ENCODE measurements around the gene MOAP1. TPM values are rescaled to one million over a fixed set of nuclear protein-coding genes. Genes with fewer than 3 reads are reported as not detected.

MOAP1 gene
- total RNA-seq, 1 experiment from 2014 or later, result 18.1 TPM

DNA sequence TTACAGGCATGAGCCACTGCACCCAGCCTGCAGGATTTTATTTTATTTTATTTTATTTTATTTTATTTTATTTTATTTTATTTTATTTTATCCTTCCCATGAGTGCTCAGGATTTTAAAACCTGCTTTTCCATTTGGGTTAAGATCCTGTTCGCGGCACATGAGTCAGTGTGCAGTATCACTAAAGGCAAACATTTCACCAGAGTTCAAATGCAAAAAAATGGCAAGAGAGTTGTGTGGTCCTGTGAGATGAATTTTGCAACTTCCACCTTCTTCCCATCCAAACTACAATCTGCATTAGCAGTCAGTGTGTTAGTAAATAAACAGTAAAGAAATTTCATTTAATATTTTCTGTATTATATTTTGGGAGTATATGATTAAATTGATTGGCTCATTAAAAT lies 29.0 kb downstream of the MOAP1 start:
- Mint-ChIP-seq H3K27me3 (ENCODE audit: low read depth) (no peaks in the 10 kb centered on the region), H3K4me3 (no peak overlapping the region), H3K36me3 (no peaks in the 10 kb centered on the region), H3K4me1 (peaks cover 4% of the 10 kb centered on the region), H3K27ac (no peak overlapping the region), H3K9me3 (no peaks in the 10 kb centered on the region)
- DNase-seq (ENCODE audit: low spot score) (no peak), ATAC-seq (no peak)
- peak; percentile 71 for TF ChIP-seq HMGA2 (CRISPR knock-in tag; IDR thresholded peaks at IDR 0.05)
- no peak for TF ChIP-seq ZNF317 (CRISPR knock-in tag; IDR thresholded peaks at IDR 0.05; ENCODE audit: borderline replicate concordance, low read depth)
- TF ChIP-seq, protein P1, sequence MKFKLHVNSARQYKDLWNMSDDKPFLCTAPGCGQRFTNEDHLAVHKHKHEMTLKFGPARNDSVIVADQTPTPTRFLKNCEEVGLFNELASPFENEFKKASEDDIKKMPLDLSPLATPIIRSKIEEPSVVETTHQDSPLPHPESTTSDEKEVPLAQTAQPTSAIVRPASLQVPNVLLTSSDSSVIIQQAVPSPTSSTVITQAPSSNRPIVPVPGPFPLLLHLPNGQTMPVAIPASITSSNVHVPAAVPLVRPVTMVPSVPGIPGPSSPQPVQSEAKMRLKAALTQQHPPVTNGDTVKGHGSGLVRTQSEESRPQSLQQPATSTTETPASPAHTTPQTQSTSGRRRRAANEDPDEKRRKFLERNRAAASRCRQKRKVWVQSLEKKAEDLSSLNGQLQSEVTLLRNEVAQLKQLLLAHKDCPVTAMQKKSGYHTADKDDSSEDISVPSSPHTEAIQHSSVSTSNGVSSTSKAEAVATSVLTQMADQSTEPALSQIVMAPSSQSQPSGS (CRISPR knock-in tag; IDR thresholded peaks at IDR 0.05; ENCODE audit: borderline replicate concordance, low read depth), result no peak
- ChIA-PET CTCF (interaction anchor here (0.6 to 1.5 kb wide), 4 partner anchors 16 to 203 kb away, joined by 3 to 5 read pairs (median 3); no protein-coding TSS in a partner anchor), POLR2A (interaction anchor here (0.6 kb wide), 3 partner anchors 24 to 738 kb away, joined by 3 to 5 read pairs (median 4); no protein-coding TSS in a partner anchor)

DNA sequence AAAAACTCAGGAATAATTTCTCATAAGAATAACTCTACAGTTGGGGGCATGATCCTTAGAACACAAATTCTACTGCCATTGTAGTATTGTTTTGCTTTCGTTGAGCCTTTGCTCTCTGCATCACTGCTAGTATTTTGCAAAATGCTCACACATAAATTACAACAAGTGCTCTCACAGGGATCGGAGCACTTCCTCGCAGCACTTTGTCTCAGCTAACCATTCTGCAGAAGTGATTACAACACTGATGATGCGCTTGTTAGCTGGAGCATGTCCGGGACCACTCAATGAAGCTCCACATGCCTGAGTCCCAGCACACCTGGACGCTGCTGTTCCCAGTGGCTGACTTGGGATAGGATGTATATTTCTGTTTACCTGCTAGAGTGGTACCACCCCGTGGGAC lies 31.6 kb downstream of the MOAP1 start:
- no peak for TF ChIP-seq EMX1 (CRISPR knock-in tag; IDR thresholded peaks at IDR 0.05)
- TF ChIP-seq HMGA2 (CRISPR knock-in tag; IDR thresholded peaks at IDR 0.05), result no peak
- no peak for TF ChIP-seq HMGXB4 (CRISPR knock-in tag; IDR thresholded peaks at IDR 0.05)
- TF ChIP-seq, protein P2, sequence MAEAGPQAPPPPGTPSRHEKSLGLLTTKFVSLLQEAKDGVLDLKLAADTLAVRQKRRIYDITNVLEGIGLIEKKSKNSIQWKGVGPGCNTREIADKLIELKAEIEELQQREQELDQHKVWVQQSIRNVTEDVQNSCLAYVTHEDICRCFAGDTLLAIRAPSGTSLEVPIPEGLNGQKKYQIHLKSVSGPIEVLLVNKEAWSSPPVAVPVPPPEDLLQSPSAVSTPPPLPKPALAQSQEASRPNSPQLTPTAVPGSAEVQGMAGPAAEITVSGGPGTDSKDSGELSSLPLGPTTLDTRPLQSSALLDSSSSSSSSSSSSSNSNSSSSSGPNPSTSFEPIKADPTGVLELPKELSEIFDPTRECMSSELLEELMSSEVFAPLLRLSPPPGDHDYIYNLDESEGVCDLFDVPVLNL (CRISPR knock-in tag; IDR thresholded peaks at IDR 0.05; ENCODE audit: borderline replicate concordance, low read depth), result no peak
- TF ChIP-seq E2F1 (CRISPR knock-in tag; IDR thresholded peaks at IDR 0.05), result no peak
- TF ChIP-seq IRF2 (CRISPR knock-in tag; IDR thresholded peaks at IDR 0.05; ENCODE audit: borderline replicate concordance, low read depth), result no peak
- TF ChIP-seq, protein P3, sequence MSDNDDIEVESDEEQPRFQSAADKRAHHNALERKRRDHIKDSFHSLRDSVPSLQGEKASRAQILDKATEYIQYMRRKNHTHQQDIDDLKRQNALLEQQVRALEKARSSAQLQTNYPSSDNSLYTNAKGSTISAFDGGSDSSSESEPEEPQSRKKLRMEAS (CRISPR knock-in tag; IDR thresholded peaks at IDR 0.05), result no peak
- TF ChIP-seq NFYB (CRISPR knock-in tag; conservative IDR thresholded peaks at IDR 0.05; ENCODE audit: low read depth), result no peak
- TF ChIP-seq KAT7 (CRISPR knock-in tag; IDR thresholded peaks at IDR 0.05; ENCODE audit: borderline replicate concordance), result no peak
- TF ChIP-seq, protein P4, sequence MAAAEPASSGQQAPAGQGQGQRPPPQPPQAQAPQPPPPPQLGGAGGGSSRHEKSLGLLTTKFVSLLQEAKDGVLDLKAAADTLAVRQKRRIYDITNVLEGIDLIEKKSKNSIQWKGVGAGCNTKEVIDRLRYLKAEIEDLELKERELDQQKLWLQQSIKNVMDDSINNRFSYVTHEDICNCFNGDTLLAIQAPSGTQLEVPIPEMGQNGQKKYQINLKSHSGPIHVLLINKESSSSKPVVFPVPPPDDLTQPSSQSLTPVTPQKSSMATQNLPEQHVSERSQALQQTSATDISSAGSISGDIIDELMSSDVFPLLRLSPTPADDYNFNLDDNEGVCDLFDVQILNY (CRISPR knock-in tag; IDR thresholded peaks at IDR 0.05), result no peak
- Mint-ChIP-seq H3K27me3 (ENCODE audit: low read depth) (no peaks in the 10 kb centered on the region), H3K9me3 (no peaks in the 10 kb centered on the region), H3K27ac (no peak overlapping the region), H3K36me3 (no peaks in the 10 kb centered on the region), H3K4me1 (no peaks in the 10 kb centered on the region; the same call in 1 of the 2 replicates), H3K4me3 (no peak overlapping the region)
- no peak for DNase-seq (ENCODE audit: low spot score)
- ATAC-seq, result no peak
- ChIA-PET CTCF (no interaction called here), POLR2A (no interaction called here)
